ENCODE results near the gene CNDP1.
"Not testable (repeated sequence)": the region's sequence is repeated elsewhere in the genome, so short reads cannot be mapped to it uniquely, and the experiment has no call there.

CNDP1 gene, protein sequence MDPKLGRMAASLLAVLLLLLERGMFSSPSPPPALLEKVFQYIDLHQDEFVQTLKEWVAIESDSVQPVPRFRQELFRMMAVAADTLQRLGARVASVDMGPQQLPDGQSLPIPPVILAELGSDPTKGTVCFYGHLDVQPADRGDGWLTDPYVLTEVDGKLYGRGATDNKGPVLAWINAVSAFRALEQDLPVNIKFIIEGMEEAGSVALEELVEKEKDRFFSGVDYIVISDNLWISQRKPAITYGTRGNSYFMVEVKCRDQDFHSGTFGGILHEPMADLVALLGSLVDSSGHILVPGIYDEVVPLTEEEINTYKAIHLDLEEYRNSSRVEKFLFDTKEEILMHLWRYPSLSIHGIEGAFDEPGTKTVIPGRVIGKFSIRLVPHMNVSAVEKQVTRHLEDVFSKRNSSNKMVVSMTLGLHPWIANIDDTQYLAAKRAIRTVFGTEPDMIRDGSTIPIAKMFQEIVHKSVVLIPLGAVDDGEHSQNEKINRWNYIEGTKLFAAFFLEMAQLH

GRCh38 chr18:74534150-74534969 lies at the start of gene CNDP1:
Gene CNDP1 (plus strand): TSS chr18:74534500. CDS start chr18:74534668, 168 bp downstream.
- no peak for DNase-seq (ENCODE audit: low read depth)

DNA sequence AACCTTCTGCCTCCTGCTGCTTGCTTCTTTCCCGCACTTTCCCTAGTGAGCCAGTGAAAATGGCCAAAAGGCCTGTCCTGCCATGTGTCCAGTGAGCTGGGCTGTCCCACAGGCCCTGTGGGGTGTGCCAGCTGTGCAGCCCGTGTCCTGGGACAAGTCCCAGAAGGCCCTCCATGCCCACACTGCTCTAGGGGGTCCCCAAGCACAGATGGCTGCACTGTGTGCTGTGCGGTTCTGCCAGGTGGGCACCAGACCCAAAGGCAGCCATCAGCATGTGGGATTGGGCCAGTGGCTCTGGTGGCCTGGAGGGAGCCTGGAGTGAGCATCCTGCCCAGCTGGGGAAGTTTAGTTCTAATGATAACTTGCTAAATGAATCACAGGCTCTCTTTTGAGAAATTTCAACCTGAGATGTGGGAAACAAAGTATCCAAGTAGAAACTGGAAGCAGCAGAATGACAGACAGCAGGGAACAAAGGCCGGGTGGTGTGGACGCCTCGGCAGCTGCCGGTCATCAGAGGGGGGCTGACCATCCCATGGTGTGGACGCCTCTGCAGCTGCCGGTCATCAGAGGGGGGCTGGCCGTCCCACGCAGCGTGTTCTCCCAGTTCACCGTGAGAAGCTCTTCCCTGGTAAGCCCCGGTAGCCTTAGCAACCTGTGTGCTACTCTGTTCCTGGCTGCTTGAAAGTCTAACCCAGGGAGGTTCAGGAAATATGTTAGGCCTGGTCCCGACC lies 48.0 kb upstream of the CNDP1 start:
- no peak for DNase-seq (ENCODE audit: low read depth)

GRCh38 chr18:74488354-74488753 lies 45.9 kb upstream of the CNDP1 start:
- DNase-seq (ENCODE audit: low read depth), result no peak

DNA sequence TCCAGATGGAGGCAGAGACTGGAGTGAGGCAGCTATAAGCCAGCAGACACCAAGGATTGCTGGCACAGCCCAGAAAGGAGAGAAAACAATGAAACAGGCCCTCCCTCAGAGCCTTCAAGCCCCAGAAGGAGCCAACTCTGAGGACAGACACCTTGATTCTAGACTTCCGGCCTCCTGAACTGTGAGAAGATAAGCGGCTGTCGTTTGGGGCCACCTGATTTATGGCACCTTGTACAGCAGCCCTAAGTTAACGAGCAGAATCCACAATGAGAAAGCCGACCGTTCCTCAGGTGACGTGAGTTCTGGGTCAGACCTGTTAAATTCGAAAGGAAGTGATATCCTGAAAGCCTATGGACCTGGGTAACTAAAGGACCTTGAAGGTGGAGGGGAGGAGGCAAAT lies 45.4 kb upstream of the CNDP1 start:
- DNase-seq (ENCODE audit: low read depth), result no peak

DNA sequence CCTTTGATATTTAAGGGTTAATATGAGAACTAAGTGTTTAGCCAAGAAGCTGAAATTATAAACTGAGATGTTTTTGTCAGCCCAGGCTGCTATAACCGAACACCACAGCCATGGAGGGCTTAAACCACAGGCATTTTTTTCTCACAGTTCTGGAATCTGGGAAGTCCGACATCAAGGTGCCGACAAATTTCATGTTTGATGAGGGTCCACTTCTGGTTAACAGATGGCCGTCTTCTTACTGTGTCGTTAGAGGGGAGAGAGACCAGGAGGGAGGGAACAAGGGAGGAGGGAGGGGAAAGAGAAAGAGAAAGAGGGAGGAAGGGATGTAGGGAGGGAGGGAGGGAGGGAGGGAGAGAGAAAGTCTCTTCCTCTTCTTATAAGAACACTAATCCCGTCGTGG lies 44.6 kb upstream of the CNDP1 start:
- no peak for DNase-seq (ENCODE audit: low read depth)

GRCh38 chr18:74492259-74492658 lies 42.0 kb upstream of the CNDP1 start:
- DNase-seq (ENCODE audit: low read depth), result no peak

DNA sequence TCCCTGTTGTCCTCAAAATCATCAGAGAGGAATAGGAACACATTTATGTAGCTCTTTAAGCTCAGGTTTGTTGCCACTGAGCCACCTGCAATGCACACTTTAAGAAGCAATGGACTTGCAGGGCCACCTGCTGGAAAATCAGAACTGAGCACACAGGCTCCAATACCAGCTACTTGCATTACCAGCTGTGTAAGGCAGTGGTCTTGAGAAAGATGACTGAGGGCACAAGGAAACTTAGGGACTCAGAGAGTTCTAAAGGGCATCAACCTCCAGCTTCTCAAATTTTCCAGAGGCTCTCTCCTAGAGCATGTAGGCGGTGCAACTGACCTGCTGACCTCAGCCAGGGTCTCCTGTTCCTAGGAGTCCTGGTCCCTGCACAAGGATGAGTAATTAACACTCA lies 40.6 kb upstream of the CNDP1 start:
- peak; percentile 38 for DNase-seq (ENCODE audit: low read depth)

GRCh38 chr18:74494514-74494913 lies 39.8 kb upstream of the CNDP1 start:
- no peak for DNase-seq (ENCODE audit: low read depth)

DNA sequence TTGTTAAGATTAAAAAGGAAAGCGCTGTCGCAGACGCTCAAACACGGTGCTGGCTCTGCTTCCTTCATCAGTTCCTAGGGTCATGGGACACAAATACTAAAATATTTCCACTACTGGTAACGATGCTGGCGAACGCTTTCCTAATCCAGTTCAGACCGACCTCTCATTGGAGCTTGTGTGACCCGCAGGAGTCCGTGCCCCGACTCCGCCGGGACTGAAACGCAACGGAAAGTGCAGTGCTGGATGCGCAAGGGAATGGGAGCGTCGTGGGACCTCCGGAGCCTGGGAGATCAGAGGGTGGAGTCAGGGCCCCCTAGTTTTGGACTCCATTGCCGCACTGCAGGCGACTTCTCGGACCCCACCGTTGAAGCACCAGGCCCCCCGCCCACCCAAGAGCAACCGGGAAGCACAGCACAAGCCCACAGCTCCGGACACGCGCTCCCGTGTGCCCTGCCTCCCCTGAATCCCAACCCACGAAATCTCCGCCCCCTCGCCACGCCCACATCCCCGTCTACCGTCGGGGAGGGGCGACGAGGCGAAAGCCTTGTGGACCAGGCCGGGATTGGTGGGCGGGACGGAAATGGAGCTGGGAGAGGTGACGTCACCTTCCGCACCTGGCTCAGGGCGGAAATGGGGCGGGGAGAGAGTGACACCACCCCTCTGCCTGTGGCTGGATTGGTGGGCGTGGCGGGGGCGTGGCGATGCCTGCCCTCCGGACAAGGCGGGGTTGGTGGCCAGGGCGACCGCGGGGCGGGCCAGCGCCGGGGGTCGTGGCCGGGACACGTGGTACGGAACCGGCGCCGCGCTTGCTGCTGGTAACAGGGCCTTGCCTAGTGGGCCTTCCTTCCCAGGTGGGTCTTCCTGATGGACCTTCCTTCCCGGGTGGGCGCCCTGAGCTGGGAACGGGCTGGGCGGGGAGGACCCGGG lies 38.5 kb upstream of the CNDP1 start, which contains the start of gene CNDP2:
CNDP2 (plus strand) TSS at position 783 of the 927 bp plus-strand sequence. CDS start 3,611 bp downstream, outside the sequence.
- peak; percentile 98 for DNase-seq (ENCODE audit: low read depth)

DNA sequence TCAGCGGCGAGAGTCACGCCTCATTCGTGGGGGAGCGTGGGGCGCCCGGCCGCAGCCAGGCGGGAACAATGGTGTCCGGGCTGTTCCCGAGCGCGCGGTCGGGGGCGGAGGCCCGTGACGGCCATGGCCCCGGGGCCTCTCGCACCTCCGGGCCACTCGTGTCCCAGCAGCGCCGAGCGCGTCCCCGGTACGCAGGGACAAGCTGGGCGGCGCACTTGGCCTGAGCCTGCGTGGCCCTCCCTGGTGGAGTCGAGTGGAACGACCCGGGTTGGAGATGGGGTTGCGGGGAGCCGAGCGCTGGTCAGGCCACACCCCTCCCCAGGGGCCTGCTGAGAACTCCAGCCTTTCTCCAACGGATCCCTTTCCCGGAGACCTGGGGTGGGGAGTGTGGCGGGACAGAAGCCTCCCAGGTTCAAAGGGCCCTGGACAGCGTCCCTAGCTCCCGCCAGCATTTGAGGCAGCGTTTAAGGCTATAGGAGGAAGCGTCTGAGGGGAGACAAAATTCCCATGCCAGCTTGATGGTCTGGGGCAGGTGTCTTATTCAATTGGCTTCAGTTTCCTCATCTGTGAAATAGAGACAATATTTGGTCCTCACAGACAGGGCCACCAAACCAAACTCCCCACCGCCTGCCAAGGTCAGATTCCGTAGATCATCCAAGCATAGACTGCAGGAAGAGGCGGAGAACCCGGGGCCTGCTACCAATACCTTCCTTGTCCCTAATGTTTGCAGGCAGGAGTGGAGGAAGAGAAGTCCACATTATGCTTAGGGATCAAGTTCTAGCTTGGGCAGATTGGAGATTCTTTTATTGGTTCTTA lies 37.6 kb upstream of the CNDP1 start:
- DNase-seq (ENCODE audit: low read depth), result no peak

GRCh38 chr18:74497324-74497676 lies 37.0 kb upstream of the CNDP1 start:
- DNase-seq (ENCODE audit: low read depth), result no peak

DNA sequence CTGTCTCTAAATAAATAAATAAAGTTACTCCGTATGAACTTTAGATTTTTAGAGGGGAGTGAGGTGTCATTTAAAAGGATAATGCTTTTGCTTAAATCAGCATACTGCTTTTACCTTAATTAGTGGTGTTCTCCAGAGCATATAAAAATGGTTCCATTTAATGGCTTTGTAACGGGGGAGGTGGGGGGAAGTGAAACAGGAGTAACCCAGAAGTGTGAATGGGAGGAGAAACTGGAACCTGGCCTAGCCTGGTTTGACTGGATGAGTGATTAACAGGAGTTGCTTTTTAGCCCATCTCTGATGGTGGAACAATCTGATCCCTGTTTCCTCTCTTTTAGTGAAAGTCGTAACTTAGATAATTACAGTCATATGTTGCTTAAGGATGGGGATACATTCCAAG lies 36.5 kb upstream of the CNDP1 start:
- DNase-seq (ENCODE audit: low read depth), result no peak

- peak; percentile 65 for DNase-seq (ENCODE audit: low read depth)
Measured at GRCh38 chr18:74498712-74499627, 35.3 kb upstream of the CNDP1 start.

DNA sequence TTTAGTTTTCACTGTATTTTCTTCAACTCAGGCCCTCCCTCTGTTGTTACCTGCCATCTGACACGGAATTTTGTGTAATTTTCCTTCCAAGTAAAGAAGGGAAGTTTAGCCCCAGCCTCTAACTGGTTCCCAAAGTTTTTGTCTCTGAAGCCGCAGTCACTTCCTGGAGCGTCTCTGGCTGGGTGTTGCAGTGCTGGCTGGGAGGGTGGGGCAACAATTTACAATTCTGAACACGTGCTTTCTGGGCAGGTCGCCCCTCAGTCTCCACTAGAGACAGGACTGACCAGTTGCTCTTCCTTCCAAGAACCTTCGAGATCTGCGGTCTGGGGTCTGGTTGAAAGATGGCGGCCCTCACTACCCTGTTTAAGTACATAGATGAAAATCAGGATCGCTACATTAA lies 34.7 kb upstream of the CNDP1 start:
- peak; percentile 23 for DNase-seq (ENCODE audit: low read depth)

DNA sequence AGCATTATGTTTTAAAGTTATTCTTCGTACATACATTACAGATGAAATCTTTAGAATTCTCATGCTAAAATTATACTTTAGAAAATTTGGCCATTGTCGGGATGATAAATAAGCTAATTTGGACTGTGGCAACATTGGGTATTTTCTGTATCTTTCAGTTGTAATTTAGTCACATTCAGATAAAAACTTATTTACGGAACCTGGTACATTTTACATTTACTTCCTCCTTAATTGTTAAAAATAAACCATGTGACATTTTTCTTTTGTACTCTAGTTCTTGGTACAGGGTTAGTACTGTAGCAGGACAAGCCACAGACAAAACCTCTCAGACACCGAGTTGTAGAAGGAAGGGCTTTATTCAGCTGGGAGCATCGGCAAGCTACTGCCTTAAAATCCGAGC lies 33.9 kb upstream of the CNDP1 start:
- no peak for DNase-seq (ENCODE audit: low read depth)

GRCh38 chr18:74500774-74501173 lies 33.5 kb upstream of the CNDP1 start:
- DNase-seq (ENCODE audit: low read depth), result not testable (repeated sequence)

- no peak for DNase-seq (ENCODE audit: low read depth)
Measured at GRCh38 chr18:74501386-74501785, 32.9 kb upstream of the CNDP1 start.

DNA sequence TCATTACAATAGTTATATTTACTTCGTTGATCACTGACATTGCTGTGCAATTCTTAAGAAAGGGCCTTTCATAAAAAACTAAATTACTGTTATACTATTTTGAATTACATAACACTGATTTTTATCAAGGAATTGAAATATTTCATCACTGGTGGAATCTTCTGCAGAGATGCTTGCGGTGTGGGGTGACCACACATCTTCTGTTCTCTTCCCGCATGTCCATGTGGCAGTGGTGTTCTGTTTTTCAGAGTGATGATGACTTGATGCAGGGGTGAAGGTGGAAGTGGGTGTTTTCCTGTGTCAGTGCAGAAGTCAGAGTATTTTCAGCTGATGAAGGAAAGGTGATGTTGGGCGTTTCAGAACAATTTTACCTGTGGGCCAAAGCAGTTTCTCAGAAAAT lies 31.2 kb upstream of the CNDP1 start:
- no peak for DNase-seq (ENCODE audit: low read depth)

DNA sequence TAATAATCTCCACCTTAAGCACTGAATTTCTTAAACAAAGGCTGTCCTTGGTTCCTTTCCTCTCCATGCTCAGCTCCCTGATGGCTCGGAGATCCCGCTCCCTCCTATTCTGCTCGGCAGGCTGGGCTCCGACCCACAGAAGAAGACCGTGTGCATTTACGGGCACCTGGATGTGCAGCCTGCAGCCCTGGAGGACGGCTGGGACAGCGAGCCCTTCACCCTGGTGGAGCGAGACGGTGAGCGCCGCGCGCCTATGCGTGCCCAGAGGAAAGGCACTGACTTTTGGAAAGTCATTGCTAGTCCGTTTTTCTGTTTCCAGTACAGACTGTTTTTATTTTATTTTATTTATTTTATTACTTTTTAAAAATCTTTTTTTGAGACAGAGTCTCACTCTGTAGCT lies 28.5 kb upstream of the CNDP1 start:
- DNase-seq (ENCODE audit: low read depth), result no peak

Measured in T-helper 22 cell (primary cell).